Body of pancreas (tissue), 4 donors: ENCODE data around the gene SNAPC4.

ENCODE experiments used
- POLR2A ChIP-seq, 3 donors: fragments of 450-650 bp; IDR thresholded peaks; one replicate each; pipeline ENCODE4 v1.6.1; 2016; ENCODE audit warnings: antibody characterized with exemption in 3 of 3, mild to moderate bottlenecking in 2 of 3
- TF ChIP-seq, protein P1 (sequence below), 7 experiments: fragments of 450-650 bp in 4 of 7; fragments of 200-600 bp in 3 of 7; sonication (generic) in 3 of 7; IDR thresholded peaks; one replicate each; pipeline ENCODE4 v1.5.1; 2016 to 2019; ENCODE audit warnings: antibody characterized with exemption in 7 of 7

- TF ChIP-seq, protein P1, sequence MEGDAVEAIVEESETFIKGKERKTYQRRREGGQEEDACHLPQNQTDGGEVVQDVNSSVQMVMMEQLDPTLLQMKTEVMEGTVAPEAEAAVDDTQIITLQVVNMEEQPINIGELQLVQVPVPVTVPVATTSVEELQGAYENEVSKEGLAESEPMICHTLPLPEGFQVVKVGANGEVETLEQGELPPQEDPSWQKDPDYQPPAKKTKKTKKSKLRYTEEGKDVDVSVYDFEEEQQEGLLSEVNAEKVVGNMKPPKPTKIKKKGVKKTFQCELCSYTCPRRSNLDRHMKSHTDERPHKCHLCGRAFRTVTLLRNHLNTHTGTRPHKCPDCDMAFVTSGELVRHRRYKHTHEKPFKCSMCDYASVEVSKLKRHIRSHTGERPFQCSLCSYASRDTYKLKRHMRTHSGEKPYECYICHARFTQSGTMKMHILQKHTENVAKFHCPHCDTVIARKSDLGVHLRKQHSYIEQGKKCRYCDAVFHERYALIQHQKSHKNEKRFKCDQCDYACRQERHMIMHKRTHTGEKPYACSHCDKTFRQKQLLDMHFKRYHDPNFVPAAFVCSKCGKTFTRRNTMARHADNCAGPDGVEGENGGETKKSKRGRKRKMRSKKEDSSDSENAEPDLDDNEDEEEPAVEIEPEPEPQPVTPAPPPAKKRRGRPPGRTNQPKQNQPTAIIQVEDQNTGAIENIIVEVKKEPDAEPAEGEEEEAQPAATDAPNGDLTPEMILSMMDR (IDR thresholded peaks at IDR 0.05): peak in 1 of 7 experiments; percentile 3
- peak; percentile 59 to 91 (median 83) for TF ChIP-seq POLR2A (IDR thresholded peaks at IDR 0.05)
Observed at GRCh38 chr9:136410500-136411287, 10.7 kb upstream of the SNAPC4 start, which contains the start of the genes ENTR1 and PMPCA.
